LNCAP (cell line): ENCODE measurements around the gene CTNNBL1.

Experiments used
- CTCF ChIP-seq: fragments of 450-650 bp; IDR thresholded peaks from 2 replicates; pipeline ENCODE4 v1.5.1; 2017; ENCODE audit warnings: mild to moderate bottlenecking

The CTNNBL1 gene

GRCh38 chr20:37894454-37894853 lies 200.6 kb downstream of the CTNNBL1 start:
- no peak for TF ChIP-seq CTCF

GRCh38 chr20:37895166-37895565 lies 201.3 kb downstream of the CTNNBL1 start:
- TF ChIP-seq CTCF = no peak

- no peak; the same call in 1 of the 2 replicates for TF ChIP-seq CTCF
Measured at GRCh38 chr20:37896932-37897548, 203.2 kb downstream of the CTNNBL1 start.

- no peak for TF ChIP-seq CTCF
Measured at GRCh38 chr20:37898233-37899104, 204.6 kb downstream of the CTNNBL1 start.

GRCh38 chr20:37899105-37900045 lies 205.5 kb downstream of the CTNNBL1 start:
- TF ChIP-seq CTCF = no peak

GRCh38 chr20:37901240-37901639 lies 207.4 kb downstream of the CTNNBL1 start:
- no peak for TF ChIP-seq CTCF
